Embryonic facial prominence (tissue), 1 donor: Measurements from ENCODE around the gene MTA3.

ENCODE experiments used
- DNase-seq: peaks from one replicate; pipeline ENCODE4 v3.0.0-alpha.2; 2016; ENCODE audit errors: extremely low spot score

Gene MTA3

GRCh38 chr2:42733852-42734251 is 165.4 kb downstream of the MTA3 start:
- DNase-seq, result no peak

GRCh38 chr2:42736598-42737322 is 168.3 kb downstream of the MTA3 start:
- DNase-seq, result no peak

- no peak for DNase-seq
Measured at GRCh38 chr2:42741140-42741539, 172.7 kb downstream of the MTA3 start.

GRCh38 chr2:42742740-42743658 is 174.6 kb downstream of the MTA3 start:
- no peak for DNase-seq

GRCh38 chr2:42743659-42743990 is 175.2 kb downstream of the MTA3 start:
- no peak for DNase-seq

- DNase-seq, result no peak
Measured at GRCh38 chr2:42744545-42745082, 176.2 kb downstream of the MTA3 start.

- no peak for DNase-seq
Measured at GRCh38 chr2:42747422-42747821, 179.0 kb downstream of the MTA3 start.

GRCh38 chr2:42748840-42749239 is 180.4 kb downstream of the MTA3 start:
- DNase-seq, result no peak

- DNase-seq, result no peak
Measured at GRCh38 chr2:42752314-42752713, 183.9 kb downstream of the MTA3 start.

GRCh38 chr2:42752816-42753813 is 184.7 kb downstream of the MTA3 start:
- DNase-seq, result no peak

GRCh38 chr2:42754021-42754775 is 185.8 kb downstream of the MTA3 start:
- DNase-seq, result no peak

GRCh38 chr2:42754776-42755140 is 186.3 kb downstream of the MTA3 start:
- no peak for DNase-seq

- DNase-seq, result no peak
Measured at GRCh38 chr2:42755191-42755880, 186.9 kb downstream of the MTA3 start.

GRCh38 chr2:42756150-42756775 is 187.8 kb downstream of the MTA3 start:
- DNase-seq, result no peak

- no peak for DNase-seq
Measured at GRCh38 chr2:42756966-42757513, 188.6 kb downstream of the MTA3 start.

- no peak for DNase-seq
Measured at GRCh38 chr2:42757981-42758740, 189.7 kb downstream of the MTA3 start.

GRCh38 chr2:42758751-42759150 is 190.3 kb downstream of the MTA3 start:
- DNase-seq, result no peak

- DNase-seq, result no peak
Measured at GRCh38 chr2:42761554-42761953, 193.1 kb downstream of the MTA3 start.

GRCh38 chr2:42762155-42762554 is 193.7 kb downstream of the MTA3 start:
- DNase-seq, result no peak
